22Rv1 (cell line): Measurements from ENCODE around the gene OPHN1.

Experiments used
- ZFX ChIP-seq: fragments of 450-650 bp; IDR thresholded peaks from 2 replicates; pipeline ENCODE4 v1.6.1; 2017; ENCODE audit warnings: antibody characterized with exemption, borderline replicate concordance
- TF ChIP-seq, protein P1 (sequence below): fragments of 450-650 bp; IDR thresholded peaks from 2 replicates; pipeline ENCODE4 v1.5.1; 2017; ENCODE audit warnings: mild to moderate bottlenecking

DNA sequence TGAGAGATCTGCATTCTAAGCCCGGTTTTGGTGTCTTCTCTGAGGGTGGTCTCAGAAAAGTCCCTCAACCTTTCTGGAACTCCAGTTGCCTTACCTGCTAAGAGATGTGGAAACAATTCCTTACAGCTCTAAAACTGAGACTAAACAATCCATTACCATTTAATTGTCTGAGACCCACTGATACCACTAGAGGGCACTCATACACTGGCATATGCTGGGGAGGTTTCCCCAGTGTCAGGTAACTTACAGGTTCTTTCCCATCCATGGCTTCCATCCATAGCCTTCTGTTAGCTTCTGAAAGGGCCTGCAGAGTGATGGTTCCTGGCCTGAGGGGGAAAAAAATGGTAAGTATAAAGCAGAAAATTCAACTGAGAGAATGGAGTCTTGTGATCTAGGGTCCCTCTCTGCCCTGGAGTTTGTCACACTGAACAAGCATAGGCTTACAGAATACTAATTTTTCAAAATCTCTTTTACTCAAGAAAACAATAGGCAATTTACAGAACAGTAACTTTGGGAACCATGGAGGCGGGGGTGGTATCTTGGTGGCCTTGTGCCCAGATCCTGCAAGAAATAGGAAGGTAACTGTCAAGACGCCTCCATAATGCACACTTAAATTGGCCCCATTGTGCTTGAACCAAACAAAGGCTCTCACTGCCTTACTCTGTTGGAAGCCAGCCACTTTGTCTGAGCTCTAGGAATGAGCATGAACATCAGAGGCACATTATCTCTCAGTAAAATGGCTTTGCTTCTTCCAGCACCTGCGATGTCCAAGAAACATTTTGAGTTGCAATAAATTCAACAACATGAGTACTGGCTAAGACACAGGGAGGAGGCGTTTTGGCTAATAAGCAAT, 236.1 kb downstream of the OPHN1 start:
- TF ChIP-seq, protein P1, sequence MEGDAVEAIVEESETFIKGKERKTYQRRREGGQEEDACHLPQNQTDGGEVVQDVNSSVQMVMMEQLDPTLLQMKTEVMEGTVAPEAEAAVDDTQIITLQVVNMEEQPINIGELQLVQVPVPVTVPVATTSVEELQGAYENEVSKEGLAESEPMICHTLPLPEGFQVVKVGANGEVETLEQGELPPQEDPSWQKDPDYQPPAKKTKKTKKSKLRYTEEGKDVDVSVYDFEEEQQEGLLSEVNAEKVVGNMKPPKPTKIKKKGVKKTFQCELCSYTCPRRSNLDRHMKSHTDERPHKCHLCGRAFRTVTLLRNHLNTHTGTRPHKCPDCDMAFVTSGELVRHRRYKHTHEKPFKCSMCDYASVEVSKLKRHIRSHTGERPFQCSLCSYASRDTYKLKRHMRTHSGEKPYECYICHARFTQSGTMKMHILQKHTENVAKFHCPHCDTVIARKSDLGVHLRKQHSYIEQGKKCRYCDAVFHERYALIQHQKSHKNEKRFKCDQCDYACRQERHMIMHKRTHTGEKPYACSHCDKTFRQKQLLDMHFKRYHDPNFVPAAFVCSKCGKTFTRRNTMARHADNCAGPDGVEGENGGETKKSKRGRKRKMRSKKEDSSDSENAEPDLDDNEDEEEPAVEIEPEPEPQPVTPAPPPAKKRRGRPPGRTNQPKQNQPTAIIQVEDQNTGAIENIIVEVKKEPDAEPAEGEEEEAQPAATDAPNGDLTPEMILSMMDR, result peak; percentile 64
- TF ChIP-seq ZFX, result no peak
